Ovary (tissue), 3 donors: ENCODE results near the gene CPPED1.

ENCODE experiments used
- CTCF ChIP-seq, 3 donors: fragments of 450-650 bp in 2 of 3; fragments of 200-600 bp in 1 of 3; IDR thresholded peaks; one replicate each; pipeline versions ENCODE4 v1.5.1 to v1.8.0; 2016 to 2022; ENCODE audit warnings: antibody characterized with exemption in 3 of 3, mild to moderate bottlenecking in 1 of 3
- EP300 ChIP-seq: sonication (generic); formaldehyde crosslinking; IDR thresholded peaks from one replicate; pipeline ENCODE4 v1.6.1; 2017; ENCODE audit warnings: antibody characterized with exemption
- POLR2A ChIP-seq: fragments of 450-650 bp; IDR thresholded peaks from one replicate; pipeline ENCODE4 v1.6.1; 2017; ENCODE audit warnings: antibody characterized with exemption, mild to moderate bottlenecking, moderate library complexity
- donor health status: DM: no; HTN: no; CAD: no.

- no peak for TF ChIP-seq CTCF (IDR thresholded peaks at IDR 0.05)
- TF ChIP-seq POLR2A: no peak
- no peak for TF ChIP-seq EP300
Observed at GRCh38 chr16:12613131-12613991, 190.3 kb downstream of the CPPED1 start.
